HUES48 (cell line): ENCODE results near the gene SLC6A19.
"Not testable (repeated sequence)": the region's sequence is repeated elsewhere in the genome, so short reads cannot be mapped to it uniquely, and the experiment has no call there.

Source experiments
- H3K27ac ChIP-seq: one replicate; pipeline ENCODE4 v1.7.0; 2013; ENCODE audit warnings: low read depth, low read length, inconsistent platforms
- H3K27me3 ChIP-seq: 2 replicates; pipeline ENCODE4 v1.6.1; 2013; ENCODE audit warnings: mild to moderate bottlenecking, low read length; ENCODE audit not compliant: control insufficient read depth, insufficient read depth
- H3K36me3 ChIP-seq: 2 replicates; pipeline ENCODE4 v1.6.1; 2013; ENCODE audit warnings: low read length; ENCODE audit not compliant: control insufficient read depth, insufficient read depth
- H3K4me1 ChIP-seq: 2 replicates; pipeline ENCODE4 v1.6.1; 2013; ENCODE audit warnings: mild to moderate bottlenecking, low read length; ENCODE audit not compliant: control insufficient read depth, insufficient read depth
- H3K4me3 ChIP-seq: 2 replicates; pipeline ENCODE4 v1.5.1; 2013; ENCODE audit warnings: mild to moderate bottlenecking, low read depth, low read length
- H3K9ac ChIP-seq: 2 replicates; pipeline ENCODE4 v1.6.1; 2013; ENCODE audit warnings: mild to moderate bottlenecking, low read depth, low read length, moderate library complexity
- H3K9me3 ChIP-seq: 2 replicates; pipeline ENCODE4 v1.6.1; 2013; ENCODE audit warnings: low read length; ENCODE audit not compliant: control insufficient read depth, insufficient read depth

SLC6A19 gene

GRCh38 chr5:1228120-1228519, 26.7 kb downstream of the SLC6A19 start:
- Histone ChIP-seq H3K9ac (no peak overlapping the region), H3K4me1 (no peaks in the 10 kb centered on the region), H3K36me3 (no peaks in the 10 kb centered on the region), H3K27ac (no peak overlapping the region), H3K27me3 (no peaks in the 10 kb centered on the region), H3K9me3 (no peaks in the 10 kb centered on the region), H3K4me3 (no peak overlapping the region)

- H3K27me3 ChIP-seq, H3K4me1 ChIP-seq, H3K9ac ChIP-seq, H3K27ac ChIP-seq, H3K36me3 ChIP-seq, H3K4me3 ChIP-seq, H3K9me3 ChIP-seq: not testable (repeated sequence)
Observed at GRCh38 chr5:1229023-1229422, 27.6 kb downstream of the SLC6A19 start.

GRCh38 chr5:1229822-1230221, 28.4 kb downstream of the SLC6A19 start:
- no peak overlapping the region for H3K9ac ChIP-seq

GRCh38 chr5:1230551-1230950, 29.2 kb downstream of the SLC6A19 start:
- no peaks in the 10 kb centered on the region; the same call in 1 of the 2 replicates for H3K9me3 ChIP-seq
- H3K4me3 ChIP-seq = no peak overlapping the region
- no peaks in the 10 kb centered on the region for H3K27me3 ChIP-seq
- H3K4me1 ChIP-seq = no peaks in the 10 kb centered on the region
- no peak overlapping the region for H3K9ac ChIP-seq
- no peaks in the 10 kb centered on the region for H3K36me3 ChIP-seq
- H3K27ac ChIP-seq = no peak overlapping the region

More at GRCh38 chr5:1229822-1230221, 28.4 kb downstream of the SLC6A19 start:
- H3K4me1 ChIP-seq = no peaks in the 10 kb centered on the region
- H3K4me3 ChIP-seq = no peak overlapping the region
- H3K9me3 ChIP-seq = no peaks in the 10 kb centered on the region; the same call in 1 of the 2 replicates
- H3K27me3 ChIP-seq = no peaks in the 10 kb centered on the region
- H3K36me3 ChIP-seq = no peaks in the 10 kb centered on the region
- no peak overlapping the region for H3K27ac ChIP-seq

- Histone ChIP-seq H3K27me3 (no peaks in the 10 kb centered on the region), H3K4me1 (no peaks in the 10 kb centered on the region), H3K9ac (no peak overlapping the region), H3K4me3 (no peak overlapping the region), H3K9me3 (no peaks in the 10 kb centered on the region; the same call in 1 of the 2 replicates), H3K27ac (no peak overlapping the region), H3K36me3 (no peaks in the 10 kb centered on the region)
Observed at GRCh38 chr5:1231354-1231905, 30.0 kb downstream of the SLC6A19 start.

- H3K27ac ChIP-seq = no peak overlapping the region
- H3K36me3 ChIP-seq = no peaks in the 10 kb centered on the region
- no peak overlapping the region for H3K4me3 ChIP-seq
- no peak overlapping the region for H3K9ac ChIP-seq
- no peaks in the 10 kb centered on the region for H3K4me1 ChIP-seq
- H3K9me3 ChIP-seq = no peaks in the 10 kb centered on the region; the same call in 1 of the 2 replicates
- no peaks in the 10 kb centered on the region for H3K27me3 ChIP-seq
Observed at GRCh38 chr5:1232780-1233179, 31.4 kb downstream of the SLC6A19 start.

- Histone ChIP-seq H3K4me3 (no peak overlapping the region), H3K4me1 (no peaks in the 10 kb centered on the region), H3K27me3 (no peaks in the 10 kb centered on the region), H3K9ac (no peak overlapping the region), H3K27ac (no peak overlapping the region), H3K36me3 (no peaks in the 10 kb centered on the region), H3K9me3 (no peaks in the 10 kb centered on the region; the same call in 1 of the 2 replicates)
Observed at GRCh38 chr5:1235379-1235778, 34.0 kb downstream of the SLC6A19 start.

- Histone ChIP-seq H3K27me3 (no peaks in the 10 kb centered on the region), H3K9me3 (no peaks in the 10 kb centered on the region; the same call in 1 of the 2 replicates), H3K27ac (no peak overlapping the region)
Observed at GRCh38 chr5:1235838-1236237, 34.4 kb downstream of the SLC6A19 start.

GRCh38 chr5:1239505-1240251, 38.3 kb downstream of the SLC6A19 start:
- Histone ChIP-seq H3K9ac (no peak overlapping the region), H3K27me3 (no peaks in the 10 kb centered on the region), H3K9me3 (no peaks in the 10 kb centered on the region; the same call in 1 of the 2 replicates), H3K36me3 (no peaks in the 10 kb centered on the region), H3K4me1 (no peaks in the 10 kb centered on the region; the same call in 1 of the 2 replicates), H3K27ac (no peak overlapping the region), H3K4me3 (no peak overlapping the region)

More at GRCh38 chr5:1235838-1236237, 34.4 kb downstream of the SLC6A19 start:
- Histone ChIP-seq H3K4me1 (no peaks in the 10 kb centered on the region), H3K4me3 (no peak overlapping the region), H3K9ac (no peak overlapping the region), H3K36me3 (no peaks in the 10 kb centered on the region)

GRCh38 chr5:1240496-1241260, 39.3 kb downstream of the SLC6A19 start:
- no peak overlapping the region for H3K27ac ChIP-seq
- H3K9ac ChIP-seq = no peak overlapping the region
- no peaks in the 10 kb centered on the region; the same call in 1 of the 2 replicates for H3K4me1 ChIP-seq

More at GRCh38 chr5:1240496-1241260, 39.3 kb downstream of the SLC6A19 start:
- H3K27me3 ChIP-seq = no peaks in the 10 kb centered on the region
- H3K36me3 ChIP-seq = no peaks in the 10 kb centered on the region
- H3K4me3 ChIP-seq = no peak overlapping the region
- no peaks in the 10 kb centered on the region for H3K9me3 ChIP-seq
